T-helper 1 cell treated with Interleukin-12 subunit alpha and Interleukin-12 subunit beta and Interleukin-4 antibody, amounts not matched to agents 30 μg/mL and 1 μg/mL, for 36 hours (primary cell): ENCODE results near the gene SPEM1.
"Not testable (repeated sequence)": the region's sequence is repeated elsewhere in the genome, so short reads cannot be mapped to it uniquely, and the experiment has no call there.

Source experiments
- H3K27ac Mint-ChIP-seq: one replicate; pipeline ENCODE4 v1.8.0; 2021; ENCODE audit warnings: mild to moderate bottlenecking, mixed read lengths
- H3K27me3 Mint-ChIP-seq: one replicate; pipeline ENCODE4 v1.8.0; 2021; ENCODE audit warnings: low read depth, mixed read lengths
- H3K36me3 Mint-ChIP-seq: one replicate; pipeline ENCODE4 v1.8.0; 2021; ENCODE audit warnings: low read depth, mixed read lengths
- H3K4me1 Mint-ChIP-seq: one replicate; pipeline ENCODE4 v1.8.0; 2021; ENCODE audit warnings: low read depth, mixed read lengths
- H3K4me3 Mint-ChIP-seq: one replicate; pipeline ENCODE4 v1.8.0; 2021; ENCODE audit warnings: mild to moderate bottlenecking, moderate library complexity, mixed read lengths
- H3K9me3 Mint-ChIP-seq: one replicate; pipeline ENCODE4 v1.8.0; 2021; ENCODE audit warnings: mixed read lengths

SPEM1 gene

GRCh38 chr17:7462474-7463371, 42.6 kb downstream of the SPEM1 start:
- no peaks in the 10 kb centered on the region for H3K9me3 Mint-ChIP-seq
- peaks cover 3% of the 10 kb centered on the region for H3K4me1 Mint-ChIP-seq
- no peak overlapping the region for H3K4me3 Mint-ChIP-seq
- H3K27me3 Mint-ChIP-seq = no peaks in the 10 kb centered on the region
- H3K27ac Mint-ChIP-seq = no peak overlapping the region
- H3K36me3 Mint-ChIP-seq = peaks cover 27% of the 10 kb centered on the region

DNA sequence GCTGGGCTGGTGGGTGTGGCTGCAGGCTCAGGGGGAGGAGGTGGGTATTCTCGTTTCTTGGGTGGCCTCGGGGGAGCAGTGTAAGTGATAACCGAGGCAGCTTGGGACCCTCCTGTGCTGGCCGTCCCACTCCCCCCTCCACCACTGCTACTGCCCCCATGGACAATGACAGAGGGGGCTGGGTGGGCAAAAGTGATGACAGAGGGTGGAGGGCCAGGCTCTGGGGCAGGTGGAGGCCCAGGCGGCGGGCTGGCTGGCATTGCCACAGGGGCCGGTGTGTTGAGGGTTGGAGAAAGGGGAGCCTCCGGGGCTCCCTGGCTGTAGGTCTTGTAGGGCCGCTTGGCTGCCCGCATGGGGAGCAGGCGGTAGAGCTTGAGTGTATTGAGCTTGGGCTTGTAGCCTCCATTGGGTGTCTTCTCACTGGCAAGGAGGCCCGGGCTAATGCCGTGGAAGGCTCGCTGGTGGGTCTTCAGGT, 43.3 kb downstream of the SPEM1 start:
- Mint-ChIP-seq H3K27ac (no peak overlapping the region), H3K4me3 (no peak overlapping the region), H3K27me3 (no peaks in the 10 kb centered on the region), H3K36me3 (peaks cover 27% of the 10 kb centered on the region), H3K4me1 (peaks cover 3% of the 10 kb centered on the region), H3K9me3 (no peaks in the 10 kb centered on the region)

GRCh38 chr17:7464081-7464480, 44.0 kb downstream of the SPEM1 start:
- Mint-ChIP-seq H3K9me3 (no peaks in the 10 kb centered on the region), H3K4me1 (peaks cover 2% of the 10 kb centered on the region), H3K4me3 (no peak overlapping the region), H3K27ac (no peak overlapping the region), H3K27me3 (no peaks in the 10 kb centered on the region), H3K36me3 (peaks cover 26% of the 10 kb centered on the region)

DNA sequence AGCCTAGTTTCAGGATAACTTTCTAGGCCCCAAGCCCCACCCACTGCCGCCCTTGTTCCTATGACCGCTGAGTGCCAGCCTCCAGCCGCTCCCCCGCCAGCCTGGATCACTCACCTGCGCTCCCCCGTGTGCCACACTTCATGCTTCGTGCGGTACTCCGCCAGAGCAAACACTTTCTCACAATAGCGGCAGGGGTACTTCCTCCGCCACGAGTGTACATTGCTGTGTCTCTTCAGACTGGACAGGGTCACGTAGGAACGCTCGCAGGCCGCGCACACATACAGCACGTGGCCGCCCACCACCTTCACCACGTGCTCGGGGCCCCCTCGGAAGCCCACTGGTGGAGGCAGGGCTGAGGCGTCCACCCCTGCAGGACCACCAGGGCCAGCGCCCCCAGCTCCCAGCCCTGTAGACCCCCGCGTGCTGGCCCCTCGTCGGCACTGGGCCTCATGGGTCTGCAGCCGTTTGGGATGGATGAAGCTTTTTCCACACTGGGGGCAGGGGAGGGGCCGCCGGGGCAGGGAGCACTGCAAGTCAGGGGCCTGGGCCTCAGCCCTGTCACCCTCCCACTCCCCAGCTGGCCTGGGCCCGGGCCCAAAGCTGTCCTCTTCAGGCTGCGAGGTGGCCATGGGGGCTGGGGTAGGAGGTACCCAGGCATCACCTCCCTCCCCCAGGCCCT, 45.6 kb downstream of the SPEM1 start:
- no peak overlapping the region for H3K27ac Mint-ChIP-seq
- H3K27me3 Mint-ChIP-seq = no peaks in the 10 kb centered on the region
- no peaks in the 10 kb centered on the region for H3K4me1 Mint-ChIP-seq
- H3K4me3 Mint-ChIP-seq = no peak overlapping the region
- H3K9me3 Mint-ChIP-seq = no peaks in the 10 kb centered on the region
- H3K36me3 Mint-ChIP-seq = peaks cover 19% of the 10 kb centered on the region

GRCh38 chr17:7466318-7466638, 46.2 kb downstream of the SPEM1 start:
- peaks cover 14% of the 10 kb centered on the region for H3K36me3 Mint-ChIP-seq
- no peak overlapping the region for H3K4me3 Mint-ChIP-seq
- H3K9me3 Mint-ChIP-seq = no peaks in the 10 kb centered on the region
- H3K4me1 Mint-ChIP-seq = no peaks in the 10 kb centered on the region
- no peaks in the 10 kb centered on the region for H3K27me3 Mint-ChIP-seq
- no peak overlapping the region for H3K27ac Mint-ChIP-seq

- Mint-ChIP-seq H3K9me3 (no peaks in the 10 kb centered on the region), H3K36me3 (peaks cover 12% of the 10 kb centered on the region)
Observed at GRCh38 chr17:7466639-7467341, 46.7 kb downstream of the SPEM1 start.

DNA sequence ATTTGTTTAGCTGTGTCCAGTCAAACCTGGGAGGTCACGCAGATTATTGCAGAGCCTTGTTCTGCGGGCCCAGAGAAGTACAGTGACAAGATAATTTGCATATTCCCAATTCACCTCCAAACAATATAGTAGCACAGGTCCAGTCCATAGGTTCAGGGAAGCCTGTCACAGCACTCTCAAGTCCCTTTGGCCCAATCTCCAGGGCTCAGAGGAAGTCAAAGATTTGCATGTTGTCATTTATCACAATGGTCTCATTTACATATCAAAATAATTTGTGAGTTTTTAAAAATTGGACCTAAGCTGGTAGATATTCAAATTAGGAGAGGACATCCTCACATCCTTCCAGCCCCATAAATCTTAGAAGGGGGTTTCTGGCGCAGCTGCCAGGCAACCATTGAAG, 47.4 kb downstream of the SPEM1 start:
- peaks cover 12% of the 10 kb centered on the region for H3K36me3 Mint-ChIP-seq
- H3K9me3 Mint-ChIP-seq = no peaks in the 10 kb centered on the region
- H3K4me1 Mint-ChIP-seq = peaks cover 8% of the 10 kb centered on the region
- no peak overlapping the region for H3K27ac Mint-ChIP-seq
- no peaks in the 10 kb centered on the region for H3K27me3 Mint-ChIP-seq
- H3K4me3 Mint-ChIP-seq = no peak overlapping the region

More at GRCh38 chr17:7466639-7467341, 46.7 kb downstream of the SPEM1 start:
- Mint-ChIP-seq H3K27ac (no peak overlapping the region), H3K4me3 (no peak overlapping the region), H3K4me1 (peaks cover 4% of the 10 kb centered on the region), H3K27me3 (no peaks in the 10 kb centered on the region)

- H3K4me1 Mint-ChIP-seq = peaks cover 8% of the 10 kb centered on the region
- H3K27ac Mint-ChIP-seq = no peak overlapping the region
- H3K27me3 Mint-ChIP-seq = no peaks in the 10 kb centered on the region
Observed at GRCh38 chr17:7468290-7468689, 48.2 kb downstream of the SPEM1 start.

DNA sequence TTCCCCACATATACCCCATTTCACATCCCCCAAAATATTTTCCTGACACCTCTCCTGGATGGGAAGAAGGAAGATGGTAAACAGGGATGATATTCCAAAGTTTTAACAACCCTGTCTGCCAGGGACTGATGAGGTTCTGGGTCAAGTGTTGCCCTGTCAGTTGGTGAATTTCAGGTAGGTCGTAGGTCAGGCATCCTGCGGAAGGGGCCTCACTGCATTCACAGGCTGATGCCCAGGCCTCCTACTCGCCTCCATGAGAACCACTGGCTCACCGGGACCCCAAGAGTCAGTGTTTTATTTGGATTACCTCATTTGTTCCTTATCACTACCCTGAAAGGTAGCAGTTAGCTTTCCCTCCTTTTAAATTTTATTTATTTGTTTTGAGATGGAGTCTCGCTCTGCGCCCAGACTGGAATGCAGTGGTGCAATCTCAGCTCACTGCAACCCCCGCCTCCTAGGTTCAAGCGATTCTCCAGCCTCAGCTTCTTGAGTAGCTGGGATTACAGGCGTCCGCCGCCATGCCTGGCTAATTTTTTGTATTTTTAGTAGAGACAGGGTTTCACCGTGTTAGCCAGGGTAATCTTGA, 48.8 kb downstream of the SPEM1 start:
- no peak overlapping the region for H3K4me3 Mint-ChIP-seq
- no peak overlapping the region for H3K27ac Mint-ChIP-seq
- peaks cover 8% of the 10 kb centered on the region for H3K4me1 Mint-ChIP-seq
- no peaks in the 10 kb centered on the region for H3K27me3 Mint-ChIP-seq
- H3K9me3 Mint-ChIP-seq = no peaks in the 10 kb centered on the region
- H3K36me3 Mint-ChIP-seq = peaks cover 10% of the 10 kb centered on the region

More at GRCh38 chr17:7468290-7468689, 48.2 kb downstream of the SPEM1 start:
- Mint-ChIP-seq H3K9me3 (no peaks in the 10 kb centered on the region), H3K4me3 (no peak overlapping the region), H3K36me3 (peaks cover 10% of the 10 kb centered on the region)

GRCh38 chr17:7469843-7470242, 49.7 kb downstream of the SPEM1 start:
- H3K4me3 Mint-ChIP-seq, H3K4me1 Mint-ChIP-seq, H3K36me3 Mint-ChIP-seq, H3K27ac Mint-ChIP-seq, H3K27me3 Mint-ChIP-seq, H3K9me3 Mint-ChIP-seq: not testable (repeated sequence)

GRCh38 chr17:7470457-7470973, 50.4 kb downstream of the SPEM1 start:
- not testable (repeated sequence) for H3K4me3 Mint-ChIP-seq, H3K36me3 Mint-ChIP-seq, H3K9me3 Mint-ChIP-seq, H3K4me1 Mint-ChIP-seq, H3K27me3 Mint-ChIP-seq, H3K27ac Mint-ChIP-seq
